Calu3 (cell line): ENCODE results near the gene ERMP1. TPM values are rescaled to one million over a fixed set of nuclear protein-coding genes. Genes with fewer than 3 reads are reported as not detected.

Experiments used
- BruUV-seq: library from RNA; stranded (reverse); fragments of 400-500 nt; replicated peaks from 2 replicates; lab custom pipeline; 2021; lab: Mats Ljungman, UMichigan
- CTCF ChIA-PET: fragments of 300-600 bp; sonication (Branson Sonifier 250); formaldehyde crosslinking; loops from one replicate; lab custom pipeline; 2022; ENCODE audit warnings: antibody characterized with exemption; lab: Charles Lee
- DNase-seq: peaks from one replicate; pipeline ENCODE4 v3.0.0; 2022
- H3K27ac Mint-ChIP-seq: one replicate; pipeline ENCODE4 v1.8.0; 2022; ENCODE audit warnings: mixed read lengths; ENCODE audit not compliant: unreplicated experiment
- H3K27me3 Mint-ChIP-seq: one replicate; pipeline ENCODE4 v1.8.0; 2022; ENCODE audit warnings: mixed read lengths; ENCODE audit not compliant: unreplicated experiment
- H3K36me3 Mint-ChIP-seq: one replicate; pipeline ENCODE4 v1.8.0; 2022; ENCODE audit warnings: mild to moderate bottlenecking, moderate library complexity, mixed read lengths; ENCODE audit not compliant: insufficient read depth, unreplicated experiment
- H3K4me1 Mint-ChIP-seq: one replicate; pipeline ENCODE4 v1.8.0; 2022; ENCODE audit warnings: mild to moderate bottlenecking, low read depth, mixed read lengths; ENCODE audit not compliant: unreplicated experiment
- H3K4me3 Mint-ChIP-seq: one replicate; pipeline ENCODE4 v1.8.0; 2022; ENCODE audit warnings: mild to moderate bottlenecking, low read depth, moderate library complexity, mixed read lengths; ENCODE audit not compliant: unreplicated experiment
- H3K9me3 Mint-ChIP-seq: one replicate; pipeline ENCODE4 v1.8.0; 2022; ENCODE audit warnings: low read depth, mixed read lengths; ENCODE audit not compliant: unreplicated experiment
- intact Hi-C: fragments of 100-400 bp; cut with micrococcal nuclease; formaldehyde crosslinking; loops from one replicate; pipeline ENCODE4 v1.10.0; 2022; ENCODE audit not compliant: unreplicated experiment
- total RNA-seq: library from RNA; stranded (reverse); gene quantifications from 2 replicates; pipeline ENCODE4 v1.2.3, GENCODE V29; 2022
- TF ChIP-seq, protein P1 (sequence below): fragments of 200-600 bp; IDR thresholded peaks from one replicate; pipeline ENCODE4 v1.8.0; 2022; ENCODE audit warnings: antibody characterized with exemption; ENCODE audit not compliant: unreplicated experiment

Gene ERMP1
- total RNA-seq, 1 experiment from 2014 or later, result 28.4 TPM

DNA sequence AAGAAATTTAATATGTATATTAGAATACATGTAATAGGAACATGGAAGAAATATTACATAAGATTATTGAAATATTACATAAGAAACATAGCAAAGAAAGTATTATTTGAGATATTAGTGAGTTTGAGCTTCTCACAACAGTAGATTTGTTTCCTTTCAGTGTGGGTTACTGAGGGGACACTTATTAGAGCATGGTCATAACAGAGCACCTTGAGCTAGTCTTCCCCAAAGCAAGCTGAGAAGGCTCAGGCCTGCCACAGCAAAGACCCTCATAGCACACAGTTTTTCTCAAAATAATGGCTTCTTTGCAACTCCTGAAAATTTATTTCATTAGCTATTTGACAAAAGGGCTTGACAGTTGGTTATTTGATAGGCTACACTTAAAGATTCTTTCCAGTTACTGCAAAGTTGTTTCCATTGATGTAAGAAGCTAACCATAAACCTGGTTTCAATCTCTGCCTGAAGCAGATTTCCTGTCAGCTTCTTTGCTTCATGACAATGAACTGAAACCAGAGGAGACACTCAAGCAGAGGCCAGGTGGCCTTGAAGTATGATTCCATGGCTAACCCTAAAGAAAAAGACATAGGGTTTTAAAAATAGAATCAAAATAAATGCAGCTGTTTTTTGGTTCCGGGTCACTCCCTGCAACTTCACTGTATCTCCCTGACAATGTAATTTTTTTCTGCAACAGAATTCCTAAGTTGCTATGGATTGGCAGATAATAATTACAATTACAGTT lies 68.6 kb downstream of the ERMP1 start:
- Mint-ChIP-seq H3K4me3 (no peak overlapping the region), H3K36me3 (peaks cover 6% of the 10 kb centered on the region), H3K27me3 (no peaks in the 10 kb centered on the region), H3K27ac (no peak overlapping the region), H3K4me1 (no peaks in the 10 kb centered on the region), H3K9me3 (no peaks in the 10 kb centered on the region)
- TF ChIP-seq, protein P1, sequence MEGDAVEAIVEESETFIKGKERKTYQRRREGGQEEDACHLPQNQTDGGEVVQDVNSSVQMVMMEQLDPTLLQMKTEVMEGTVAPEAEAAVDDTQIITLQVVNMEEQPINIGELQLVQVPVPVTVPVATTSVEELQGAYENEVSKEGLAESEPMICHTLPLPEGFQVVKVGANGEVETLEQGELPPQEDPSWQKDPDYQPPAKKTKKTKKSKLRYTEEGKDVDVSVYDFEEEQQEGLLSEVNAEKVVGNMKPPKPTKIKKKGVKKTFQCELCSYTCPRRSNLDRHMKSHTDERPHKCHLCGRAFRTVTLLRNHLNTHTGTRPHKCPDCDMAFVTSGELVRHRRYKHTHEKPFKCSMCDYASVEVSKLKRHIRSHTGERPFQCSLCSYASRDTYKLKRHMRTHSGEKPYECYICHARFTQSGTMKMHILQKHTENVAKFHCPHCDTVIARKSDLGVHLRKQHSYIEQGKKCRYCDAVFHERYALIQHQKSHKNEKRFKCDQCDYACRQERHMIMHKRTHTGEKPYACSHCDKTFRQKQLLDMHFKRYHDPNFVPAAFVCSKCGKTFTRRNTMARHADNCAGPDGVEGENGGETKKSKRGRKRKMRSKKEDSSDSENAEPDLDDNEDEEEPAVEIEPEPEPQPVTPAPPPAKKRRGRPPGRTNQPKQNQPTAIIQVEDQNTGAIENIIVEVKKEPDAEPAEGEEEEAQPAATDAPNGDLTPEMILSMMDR, result no peak
- DNase-seq, result no peak
- intact Hi-C loops, result no loop called here
- CTCF ChIA-PET, result no interaction called here
- BruUV-seq, result no TSS peak

DNA sequence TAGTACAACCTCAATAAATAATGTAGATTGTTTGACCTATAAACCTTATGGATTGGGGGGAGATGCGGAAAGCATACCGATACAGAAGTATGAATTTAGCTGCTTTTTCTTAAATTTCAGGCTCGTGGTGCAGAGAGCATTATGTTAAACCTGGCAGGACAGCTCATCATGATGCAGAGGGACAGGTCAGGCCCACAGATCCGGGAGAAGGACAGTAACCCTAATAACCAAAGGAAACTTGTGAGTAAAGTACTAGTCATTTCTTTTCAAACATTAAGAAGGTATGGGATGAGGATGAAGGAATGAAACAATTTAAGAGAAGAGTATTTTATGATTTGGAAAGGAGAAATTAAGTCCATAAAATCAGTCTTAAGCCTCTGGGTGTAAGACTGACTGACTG lies 70.5 kb downstream of the ERMP1 start:
- TF ChIP-seq, protein P1, result no peak
- no peak for DNase-seq
- Mint-ChIP-seq H3K36me3 (peaks cover 4% of the 10 kb centered on the region), H3K27me3 (no peaks in the 10 kb centered on the region), H3K9me3 (no peaks in the 10 kb centered on the region), H3K4me3 (no peak overlapping the region), H3K27ac (no peak overlapping the region), H3K4me1 (no peaks in the 10 kb centered on the region)
- CTCF ChIA-PET, result no interaction called here
- BruUV-seq, result no TSS peak
- intact Hi-C loops, result no loop called here

DNA sequence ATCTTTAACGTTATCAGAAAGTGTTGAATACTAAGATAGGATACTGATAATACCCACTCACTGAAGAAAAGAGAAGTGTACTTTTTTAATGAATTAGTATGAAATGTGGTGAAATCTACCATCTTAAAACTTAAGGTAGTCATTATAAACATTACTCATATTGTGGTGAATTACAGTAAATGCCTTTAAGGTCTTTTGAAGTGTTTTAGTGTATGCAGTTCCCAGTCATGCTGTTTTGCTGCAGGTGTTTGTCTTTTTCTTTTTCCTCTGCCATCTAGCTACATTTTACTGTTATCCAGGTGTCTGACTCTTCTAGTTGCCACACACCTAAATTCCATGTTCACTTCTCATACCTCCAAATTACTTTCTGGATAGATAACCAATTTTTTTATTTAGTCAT lies 72.6 kb downstream of the ERMP1 start:
- Mint-ChIP-seq H3K4me3 (no peak overlapping the region), H3K4me1 (no peaks in the 10 kb centered on the region), H3K27me3 (no peaks in the 10 kb centered on the region), H3K36me3 (no peaks in the 10 kb centered on the region), H3K27ac (no peak overlapping the region), H3K9me3 (no peaks in the 10 kb centered on the region)
- no TSS peak for BruUV-seq
- intact Hi-C loops, result no loop called here
- CTCF ChIA-PET, result no interaction called here
- TF ChIP-seq, protein P1, result no peak
- no peak for DNase-seq

GRCh38 chr9:5756633-5757032 lies 76.3 kb downstream of the ERMP1 start:
- TF ChIP-seq, protein P1, result no peak
- no peaks in the 10 kb centered on the region for H3K36me3 Mint-ChIP-seq
- no peaks in the 10 kb centered on the region for H3K4me1 Mint-ChIP-seq
- no peaks in the 10 kb centered on the region for H3K9me3 Mint-ChIP-seq
- intact Hi-C loops, result no loop called here
- no peaks in the 10 kb centered on the region for H3K27me3 Mint-ChIP-seq
- H3K27ac Mint-ChIP-seq, result no peak overlapping the region
- CTCF ChIA-PET, result no interaction called here
- no peak overlapping the region for H3K4me3 Mint-ChIP-seq
- no TSS peak for BruUV-seq
- DNase-seq, result no peak
